SK-N-SH (cell line): Measurements from ENCODE around the gene SFT2D3.

Experiments used
- CTCF ChIP-seq: fragments of 200-600 bp; sonication (generic); IDR thresholded peaks from 2 replicates; pipeline ENCODE4 v1.6.1; 2017; ENCODE audit warnings: antibody characterized with exemption, mild to moderate bottlenecking, moderate library complexity
- FOSL2 ChIP-seq: IDR thresholded peaks from 2 replicates; pipeline ENCODE4 v1.4.0; 2012; ENCODE audit warnings: low read depth, mild to moderate bottlenecking, moderate library complexity, borderline replicate concordance
- FOXJ3 ChIP-seq: sonication (generic); formaldehyde crosslinking; IDR thresholded peaks from 2 replicates; pipeline ENCODE4 v1.5.1; 2020; ENCODE audit warnings: mild to moderate bottlenecking, missing genetic modification reagents
- GATA2 ChIP-seq: sonication (generic); formaldehyde crosslinking; IDR thresholded peaks from 2 replicates; pipeline ENCODE4 v1.5.0; 2020; ENCODE audit warnings: mild to moderate bottlenecking, missing genetic modification reagents
- JUND ChIP-seq: IDR thresholded peaks from 2 replicates; pipeline ENCODE4 v1.4.0; 2012
- MAX ChIP-seq: IDR thresholded peaks from 2 replicates; pipeline ENCODE4 v1.4.0; 2012; ENCODE audit warnings: low read depth
- REST ChIP-seq: IDR thresholded peaks from 2 replicates; pipeline ENCODE4 v1.6.1; 2012; ENCODE audit warnings: mild to moderate bottlenecking, low read depth, low read length, moderate library complexity
- RFX5 ChIP-seq: IDR thresholded peaks from 2 replicates; pipeline ENCODE4 v1.6.1; 2012; ENCODE audit warnings: mild to moderate bottlenecking, improper control_type of control experiment, low read length
- RXRA ChIP-seq: IDR thresholded peaks from 2 replicates; pipeline ENCODE4 v1.4.0; 2012; ENCODE audit warnings: low read depth, mild to moderate bottlenecking, borderline replicate concordance
- TAF1 ChIP-seq: IDR thresholded peaks from 2 replicates; pipeline ENCODE4 v1.6.1; 2012; ENCODE audit warnings: low read depth, mild to moderate bottlenecking, low read length, moderate library complexity, borderline replicate concordance
- TEAD4 ChIP-seq: IDR thresholded peaks from 2 replicates; pipeline ENCODE4 v1.4.0; 2012; ENCODE audit warnings: mild to moderate bottlenecking, borderline replicate concordance; ENCODE audit not compliant: insufficient read depth
- YY1 ChIP-seq: IDR thresholded peaks from 2 replicates; pipeline ENCODE4 v1.4.0; 2012; ENCODE audit warnings: low read depth, mild to moderate bottlenecking

GRCh38 chr2:127659408-127660290 is 41.6 kb upstream of the SFT2D3 start:
- TF ChIP-seq MAX (no peak), CTCF (no peak), TEAD4 (no peak), GATA2 (CRISPR knock-in tag) (no peak), YY1 (no peak), RXRA (no peak), RFX5 (no peak), JUND (no peak), FOXJ3 (CRISPR knock-in tag) (no peak), TAF1 (no peak), REST (no peak), FOSL2 (no peak)
